HCT116 (cell line): Measurements from ENCODE around the gene KIF26B. TPM values are rescaled to one million over a fixed set of nuclear protein-coding genes. Genes with fewer than 3 reads are reported as not detected.

Experiments used
- ATAC-seq: fragments of 200-7000 bp; cut with Tn5 transposase; 2 replicates; pipeline ENCODE4 v1.9.1; 2020; ENCODE audit warnings: mild to moderate bottlenecking, moderate library complexity
- BruUV-seq: library from RNA; stranded (reverse); fragments of 400-500 nt; replicated peaks from 2 replicates; lab custom pipeline; 2021; lab: Mats Ljungman, UMichigan
- CTCF ChIA-PET: fragments of 300-600 bp; sonication (Branson Sonifier 250); formaldehyde crosslinking; loops from one replicate; lab custom pipeline; 2021; ENCODE audit warnings: antibody characterized with exemption; lab: Charles Lee
- POLR2A ChIA-PET: fragments of 300-600, 350-600 bp; sonication (Branson Sonifier 250); formaldehyde crosslinking; loops from one replicate; lab custom pipeline; 2021; ENCODE audit warnings: antibody characterized with exemption; lab: Charles Lee
- RAD21 ChIA-PET, 2 experiments: fragments of 300-600 bp; sonication (Branson Sonifier 250); formaldehyde crosslinking; loops; one replicate each; lab custom pipeline; 2023; ENCODE audit warnings: low total read pairs in 2 of 2; ENCODE audit not compliant: uncharacterized antibody in 2 of 2, unreplicated experiment in 2 of 2, low non-redundant PET in 1 of 2; lab: Charles Lee
- DNase-seq: peaks from one replicate; pipeline ENCODE4 v3.0.0-alpha.2; 2010; ENCODE audit warnings: low read depth, low spot score
- H2AFZ ChIP-seq: fragments of 200-600 bp; shearing (Covaris generic), sonication (generic); 2 replicates; pipeline ENCODE4 v1.6.1; 2017; ENCODE audit warnings: low read depth, mixed run types, mixed read lengths, antibody characterized with exemption, low read length; ENCODE audit not compliant: poor library complexity, severe bottlenecking
- H3K27ac ChIP-seq: 2 replicates; pipeline ENCODE4 v1.5.1; 2012; ENCODE audit warnings: low read depth, low read length
- H3K27me3 ChIP-seq: fragments of 200-600 bp; sonication (generic); 2 replicates; pipeline ENCODE4 v1.6.1; 2016; ENCODE audit warnings: mixed run types, low read length, mixed read lengths; ENCODE audit not compliant: insufficient read depth
- H3K36me3 ChIP-seq, 2 experiments: fragments of 200-500 bp in 1 of 2; fragments of 200-600 bp in 1 of 2; sonication (Bioruptor generic) in 1 of 2; sonication (generic) in 1 of 2; 2 replicates each; pipeline versions ENCODE4 v1.5.1 to v1.6.1; 2014 to 2016; ENCODE audit warnings: low read length in 2 of 2, inconsistent platforms in 1 of 2, mixed read lengths in 1 of 2, mixed run types in 1 of 2; ENCODE audit not compliant: insufficient read depth in 2 of 2, control insufficient read depth in 1 of 2
- H3K4me1 ChIP-seq, 2 experiments: fragments of 200-600 bp in 1 of 2; sonication (generic) in 1 of 2; 2 replicates each; pipeline versions ENCODE4 v1.5.1 to v1.6.1; 2012 to 2017; ENCODE audit warnings: low read length in 2 of 2, inconsistent platforms in 1 of 2, mild to moderate bottlenecking in 1 of 2, mixed read lengths in 1 of 2, mixed run types in 1 of 2, moderate library complexity in 1 of 2; ENCODE audit not compliant: insufficient read depth in 2 of 2, control insufficient read depth in 1 of 2
- H3K4me2 ChIP-seq: fragments of 200-600 bp; sonication (generic); 2 replicates; pipeline ENCODE4 v1.6.1; 2017; ENCODE audit warnings: mixed run types, low read length, mixed read lengths
- H3K4me3 ChIP-seq, 2 experiments: fragments of 200-600 bp in 1 of 2; sonication (generic) in 1 of 2; replicated peaks in 1 of 2; 2 replicates each; pipeline ENCODE4 v1.5.1; 2011 to 2016; ENCODE audit warnings: low read length in 2 of 2, control low read depth in 1 of 2, low read depth in 1 of 2, mild to moderate bottlenecking in 1 of 2, mixed read lengths in 1 of 2, mixed run types in 1 of 2
- H3K79me2 ChIP-seq: fragments of 200-600 bp; sonication (generic); 2 replicates; pipeline ENCODE4 v1.6.1; 2017; ENCODE audit warnings: mild to moderate bottlenecking, mixed run types, low read length, moderate library complexity, mixed read lengths; ENCODE audit not compliant: insufficient read depth
- H3K9ac ChIP-seq: fragments of 200-600 bp; sonication (generic); 2 replicates; pipeline ENCODE4 v1.6.1; 2016; ENCODE audit warnings: low read length, mixed read lengths
- H3K9me2 ChIP-seq: fragments of 200-600 bp; sonication (generic), shearing (Covaris generic); 2 replicates; pipeline ENCODE4 v1.6.1; 2017; ENCODE audit warnings: mixed run types, mild to moderate bottlenecking, moderate library complexity; ENCODE audit not compliant: insufficient read depth
- H3K9me3 ChIP-seq, 2 experiments: fragments of 200-500 bp in 1 of 2; fragments of 200-600 bp in 1 of 2; sonication (Bioruptor generic) in 1 of 2; sonication (generic) in 1 of 2; 2 replicates each; pipeline ENCODE4 v1.6.1; 2014 to 2017; ENCODE audit warnings: low read length in 2 of 2, mixed read lengths in 2 of 2, inconsistent platforms in 1 of 2, low read depth in 1 of 2, mild to moderate bottlenecking in 1 of 2, mixed run types in 1 of 2, moderate library complexity in 1 of 2; ENCODE audit not compliant: control insufficient read depth in 1 of 2, insufficient read depth in 1 of 2
- H4K20me1 ChIP-seq: fragments of 200-600 bp; sonication (generic), shearing (Covaris generic); 2 replicates; pipeline ENCODE4 v1.6.1; 2017; ENCODE audit warnings: mixed run types, mild to moderate bottlenecking, moderate library complexity; ENCODE audit not compliant: insufficient read depth
- CBX3 ChIP-seq: IDR thresholded peaks from 2 replicates; pipeline ENCODE4 v1.6.1; 2012; ENCODE audit warnings: low read depth
- CTCF ChIP-seq, 3 experiments: fragments of 200-600 bp in 1 of 3; sonication (generic) in 1 of 3; IDR thresholded peaks in 2 of 3; conservative IDR thresholded peaks in 1 of 3; 2 replicates each; pipeline ENCODE4 v1.5.1; 2012 to 2017; ENCODE audit warnings: low read depth in 2 of 3, low read length in 2 of 3, antibody characterized with exemption in 1 of 3, borderline replicate concordance in 1 of 3, control low read depth in 1 of 3, mild to moderate bottlenecking in 1 of 3, mixed read lengths in 1 of 3, mixed run types in 1 of 3, moderate library complexity in 1 of 3; ENCODE audit not compliant: insufficient read depth in 1 of 3
- EGR1 ChIP-seq: IDR thresholded peaks from 2 replicates; pipeline ENCODE4 v1.6.1; 2012; ENCODE audit warnings: low read depth
- ELF1 ChIP-seq: IDR thresholded peaks from 2 replicates; pipeline ENCODE4 v1.6.1; 2012; ENCODE audit warnings: low read depth, borderline replicate concordance
- EZH2 ChIP-seq: fragments of 200-600 bp; sonication (generic); IDR thresholded peaks from 2 replicates; pipeline ENCODE4 v1.6.1; 2017; ENCODE audit warnings: antibody characterized with exemption, mixed run types
- FOSL1 ChIP-seq: IDR thresholded peaks from 2 replicates; pipeline ENCODE4 v1.6.1; 2012; ENCODE audit warnings: low read depth
- POLR2A ChIP-seq: IDR thresholded peaks from 2 replicates; pipeline ENCODE4 v1.7.0; 2011; ENCODE audit warnings: borderline replicate concordance; ENCODE audit not compliant: insufficient read depth, insufficient read length; ENCODE audit errors: extremely low read depth
- REST ChIP-seq: IDR thresholded peaks from 2 replicates; pipeline ENCODE4 v1.6.1; 2012; ENCODE audit warnings: low read depth
- SRF ChIP-seq: IDR thresholded peaks from 2 replicates; pipeline ENCODE4 v1.6.1; 2012; ENCODE audit warnings: low read depth
- TCF7L2 ChIP-seq: IDR thresholded peaks from 2 replicates; pipeline ENCODE4 v1.7.0; 2011; ENCODE audit warnings: borderline replicate concordance, inconsistent platforms; ENCODE audit not compliant: insufficient read depth, insufficient read length; ENCODE audit errors: extremely low read depth
- YY1 ChIP-seq: IDR thresholded peaks from 2 replicates; pipeline ENCODE4 v1.6.1; 2011; ENCODE audit warnings: low read length, low read depth, moderate library complexity, mild to moderate bottlenecking; ENCODE audit not compliant: insufficient replicate concordance; ENCODE audit errors: extremely low read depth
- ZFX ChIP-seq: fragments of 450-650 bp; IDR thresholded peaks from 2 replicates; pipeline ENCODE4 v1.6.1; 2017
- ZNF274 ChIP-seq: fragments of 200-500 bp; sonication (Bioruptor generic); IDR thresholded peaks from 2 replicates; pipeline ENCODE4 v1.6.1; 2014; ENCODE audit warnings: mild to moderate bottlenecking, low read depth, low read length, inconsistent platforms
- intact Hi-C: fragments of 100-400 bp; cut with micrococcal nuclease; formaldehyde crosslinking; loops from 2 replicates; pipeline ENCODE4 v1.10.0; 2022
- total RNA-seq: library from RNA; stranded (reverse); gene quantifications from one replicate; pipeline ENCODE4 v1.2.1, GENCODE V29; 2021; ENCODE audit not compliant: unreplicated experiment
- TF ChIP-seq, protein P1 (sequence below): IDR thresholded peaks from 2 replicates; pipeline ENCODE4 v1.6.1; 2012
- TF ChIP-seq, protein P2 (sequence below): IDR thresholded peaks from 2 replicates; pipeline ENCODE4 v1.6.1; 2012

KIF26B gene
- total RNA-seq, 1 experiment from 2014 or later, result 0.49 TPM

GRCh38 chr1:245501633-245502032 is 346.8 kb downstream of the KIF26B start:
- no peaks in the 10 kb centered on the region for H4K20me1 ChIP-seq
- no peak for ATAC-seq
- no peaks in the 10 kb centered on the region for H3K9me2 ChIP-seq
- H3K27ac ChIP-seq, result no peak overlapping the region
- no peaks in the 10 kb centered on the region for H3K27me3 ChIP-seq
- no peak overlapping the region for H3K9ac ChIP-seq
- DNase-seq, result no peak
- H3K9me3 ChIP-seq, result no peaks in the 10 kb centered on the region
- H3K4me1 ChIP-seq, result no peaks in the 10 kb centered on the region; a peak in 1 of 4 replicates
- no TSS peak for BruUV-seq
- CTCF ChIA-PET, result no interaction called here
- H3K4me2 ChIP-seq, result no peak overlapping the region
- no peak overlapping the region for H3K4me3 ChIP-seq
- RAD21 ChIA-PET, result no interaction called here
- H3K36me3 ChIP-seq, result no peaks in the 10 kb centered on the region
- H3K79me2 ChIP-seq, result no peaks in the 10 kb centered on the region
- no peak overlapping the region for H2AFZ ChIP-seq
- no peak for TF ChIP-seq EGR1
- TF ChIP-seq ELF1, result no peak
- TF ChIP-seq TCF7L2, result no peak
- TF ChIP-seq ZNF274, result no peak
- no peak for TF ChIP-seq POLR2A
- TF ChIP-seq EZH2, result no peak
- TF ChIP-seq YY1, result no peak
- TF ChIP-seq, protein P1, sequence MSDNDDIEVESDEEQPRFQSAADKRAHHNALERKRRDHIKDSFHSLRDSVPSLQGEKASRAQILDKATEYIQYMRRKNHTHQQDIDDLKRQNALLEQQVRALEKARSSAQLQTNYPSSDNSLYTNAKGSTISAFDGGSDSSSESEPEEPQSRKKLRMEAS, result no peak
- no peak for TF ChIP-seq SRF
- no peak for TF ChIP-seq CBX3
- TF ChIP-seq ZFX, result no peak
- TF ChIP-seq, protein P2, sequence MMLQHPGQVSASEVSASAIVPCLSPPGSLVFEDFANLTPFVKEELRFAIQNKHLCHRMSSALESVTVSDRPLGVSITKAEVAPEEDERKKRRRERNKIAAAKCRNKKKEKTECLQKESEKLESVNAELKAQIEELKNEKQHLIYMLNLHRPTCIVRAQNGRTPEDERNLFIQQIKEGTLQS, result no peak
- POLR2A ChIA-PET, result no interaction called here
- intact Hi-C loops, result no loop called here

DNA sequence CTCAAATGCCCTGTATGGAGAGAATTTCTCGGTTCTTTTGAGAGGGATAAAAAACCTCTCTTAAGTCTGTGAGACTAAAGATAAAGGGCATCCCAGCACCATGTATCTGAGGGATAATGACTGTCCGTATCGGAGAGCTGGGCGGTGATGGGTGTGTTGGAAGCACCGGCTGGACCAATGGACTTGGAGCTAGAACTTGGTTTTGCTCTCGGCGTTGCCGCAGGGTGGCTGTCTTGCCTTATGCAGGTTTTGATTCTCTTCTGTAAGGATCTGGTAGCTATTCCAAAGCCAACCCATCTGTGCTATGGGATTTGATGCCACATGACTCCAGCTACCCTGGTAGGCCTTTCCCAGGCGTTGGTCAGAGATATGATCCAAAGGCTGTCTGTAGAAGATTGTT is 348.8 kb downstream of the KIF26B start:
- Histone ChIP-seq H3K27ac (no peak overlapping the region), H3K79me2 (no peaks in the 10 kb centered on the region), H3K9ac (no peak overlapping the region), H3K36me3 (no peaks in the 10 kb centered on the region), H3K27me3 (no peaks in the 10 kb centered on the region), H3K9me2 (no peaks in the 10 kb centered on the region), H3K4me3 (no peak overlapping the region), H4K20me1 (no peaks in the 10 kb centered on the region), H3K4me2 (no peak overlapping the region), H3K9me3 (no peaks in the 10 kb centered on the region), H3K4me1 (no peaks in the 10 kb centered on the region; a peak in 1 of 4 replicates), H2AFZ (no peak overlapping the region)
- CTCF ChIA-PET, result no interaction called here
- intact Hi-C loops, result no loop called here
- POLR2A ChIA-PET, result no interaction called here
- no TSS peak for BruUV-seq
- RAD21 ChIA-PET, result no interaction called here
- DNase-seq (no peak), ATAC-seq (no peak)
- TF ChIP-seq CTCF (IDR thresholded peaks at IDR 0.05 in 2 of 3, conservative IDR thresholded peaks at IDR 0.05 in 1 of 3; ENCODE audit: borderline replicate concordance in 1 of 3, insufficient read depth in 1 of 3, low read depth in 2 of 3, low read length in 2 of 3), result no peak
- TF ChIP-seq YY1, result no peak
- TF ChIP-seq ZFX, result no peak
- TF ChIP-seq, protein P2, result no peak
- no peak for TF ChIP-seq EGR1
- TF ChIP-seq ZNF274, result no peak
- no peak for TF ChIP-seq FOSL1
- TF ChIP-seq ELF1, result no peak
- no peak for TF ChIP-seq REST
